ENCODE measurements around the gene P2RY4.

GRCh38 chrX:70292788-70293187 lies 32.8 kb upstream of the P2RY4 start:
- TF ChIP-seq CTCF (IDR thresholded peaks at IDR 0.05) (peak; percentile 29; the same call in 1 of the 2 replicates), MAX (IDR thresholded peaks at IDR 0.05; ENCODE audit: low read depth) (no peak), EP300 (IDR thresholded peaks at IDR 0.05; ENCODE audit: borderline replicate concordance in 1 of 2, low read depth in 1 of 2, low read length in 1 of 2) (no peak), JUND (IDR thresholded peaks at IDR 0.05) (no peak), POLR2AphosphoS5 (IDR thresholded peaks at IDR 0.05; ENCODE audit: low read depth, low read length) (no peak), TAF1 (IDR thresholded peaks at IDR 0.05; ENCODE audit: borderline replicate concordance, low read depth, low read length) (no peak), YY1 (IDR thresholded peaks at IDR 0.05; ENCODE audit: low read depth) (no peak)

All from SK-N-SH (cell line).